HG03196 (cell line): ENCODE measurements around the gene NELL1.

ENCODE experiments used
- ATAC-seq: cut with Tn5 transposase; IDR thresholded peaks from one replicate; pipeline ENCODE4 v1.9.1; 2021; ENCODE audit not compliant: unreplicated experiment

NELL1 gene

DNA sequence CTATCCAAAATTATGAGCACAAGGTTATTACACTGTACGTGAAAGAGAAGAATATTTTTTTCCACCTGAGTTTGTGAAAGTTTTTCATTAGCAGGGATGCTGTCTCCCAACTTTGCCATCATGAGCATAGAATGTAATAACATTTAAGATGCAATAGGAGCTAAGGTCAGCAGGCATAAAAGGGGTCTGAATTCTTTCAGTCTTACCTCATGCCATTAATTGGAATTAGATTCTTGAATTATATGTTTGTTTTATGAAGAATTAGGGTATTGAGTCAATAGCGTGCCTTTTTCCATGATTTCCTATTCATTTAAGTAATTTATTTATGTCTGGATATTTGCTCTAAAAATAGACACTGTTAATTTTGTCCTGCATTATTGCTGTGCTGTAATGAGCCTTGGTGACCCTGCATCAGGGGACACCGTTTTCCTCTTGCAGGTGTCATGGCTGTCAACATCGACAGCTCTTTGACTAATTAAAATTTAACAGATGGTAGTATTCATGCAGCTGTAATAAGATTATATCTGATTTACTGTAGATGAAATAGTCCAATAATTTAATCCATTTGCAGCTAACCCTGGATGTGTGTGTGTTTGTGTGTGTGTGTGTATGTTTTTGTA, 637.5 kb downstream of the NELL1 start:
- ATAC-seq: no peak

DNA sequence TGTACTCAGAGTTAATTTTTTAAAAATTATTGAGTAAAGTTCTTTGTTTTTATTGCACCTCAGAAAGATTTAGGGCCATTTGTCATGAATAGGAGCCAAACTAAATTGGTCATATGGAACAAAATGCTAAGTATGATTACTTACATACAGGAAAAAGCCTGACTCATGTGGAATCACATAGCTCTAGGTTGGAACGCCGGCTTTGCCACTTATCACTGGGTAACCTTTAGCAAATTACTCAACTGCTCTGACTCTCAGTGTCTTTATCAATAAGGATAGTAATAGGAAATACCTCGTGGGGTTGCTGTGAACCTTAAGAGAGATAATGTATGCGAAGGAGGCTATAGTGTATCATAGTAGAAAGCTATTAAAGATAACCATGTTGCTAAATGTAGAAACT, 638.5 kb downstream of the NELL1 start:
- ATAC-seq: no peak

DNA sequence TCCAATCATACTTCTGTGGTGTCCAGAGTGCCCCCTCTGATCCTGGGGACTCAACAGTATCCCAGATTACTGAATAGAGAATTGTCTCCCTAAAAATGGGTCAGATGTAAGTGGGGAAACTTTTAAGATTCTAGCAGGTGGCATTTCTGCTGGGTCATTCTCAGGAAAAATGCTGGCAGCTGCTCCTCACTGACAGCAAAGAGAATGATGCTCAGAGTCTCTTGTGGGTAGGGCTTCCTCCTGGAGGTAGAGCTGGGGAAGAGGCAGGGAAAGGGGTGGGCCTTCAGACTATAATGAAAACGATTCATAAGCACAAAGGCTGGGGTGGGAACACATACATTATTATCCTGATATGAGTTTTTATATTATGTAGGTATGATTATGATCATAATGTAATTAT, 647.2 kb downstream of the NELL1 start:
- no peak for ATAC-seq

DNA sequence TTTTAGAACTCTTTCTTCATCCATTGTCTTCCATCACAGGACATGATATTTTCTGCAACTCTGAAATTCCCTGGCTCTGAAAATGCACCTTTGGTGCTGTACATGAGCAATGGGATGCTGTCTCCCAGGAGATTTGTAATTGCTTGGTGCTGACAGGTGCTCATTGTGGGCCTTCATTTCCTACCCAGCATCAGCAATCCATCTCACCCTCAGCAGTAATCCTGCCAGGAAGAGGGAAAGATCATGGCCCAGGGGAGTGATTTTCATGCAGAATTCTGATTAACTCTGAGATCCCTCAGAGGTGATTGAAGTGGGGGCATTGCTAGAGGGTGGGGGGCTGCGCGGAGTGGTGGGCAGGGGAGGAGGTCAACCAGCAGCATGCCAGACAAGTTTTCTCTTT, 651.7 kb downstream of the NELL1 start:
- ATAC-seq: no peak

DNA sequence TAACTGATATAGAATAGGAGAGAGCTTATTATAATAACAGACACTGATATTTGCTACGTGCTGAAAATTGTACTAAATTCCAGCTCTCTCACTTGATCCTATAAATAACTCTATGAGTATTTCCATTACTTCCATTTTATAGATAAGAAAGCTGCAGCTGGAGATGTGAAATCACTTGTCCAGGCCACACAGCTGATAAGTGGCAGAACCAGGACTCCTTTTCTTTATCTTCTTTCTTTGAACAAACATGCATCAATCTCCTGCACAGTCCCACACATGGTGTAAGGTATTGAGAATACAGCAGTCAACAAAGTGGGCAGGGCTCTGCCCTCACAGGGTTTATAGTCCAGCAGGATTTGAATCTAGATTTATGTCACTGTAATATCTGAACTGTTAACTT, 652.1 kb downstream of the NELL1 start:
- no peak for ATAC-seq

DNA sequence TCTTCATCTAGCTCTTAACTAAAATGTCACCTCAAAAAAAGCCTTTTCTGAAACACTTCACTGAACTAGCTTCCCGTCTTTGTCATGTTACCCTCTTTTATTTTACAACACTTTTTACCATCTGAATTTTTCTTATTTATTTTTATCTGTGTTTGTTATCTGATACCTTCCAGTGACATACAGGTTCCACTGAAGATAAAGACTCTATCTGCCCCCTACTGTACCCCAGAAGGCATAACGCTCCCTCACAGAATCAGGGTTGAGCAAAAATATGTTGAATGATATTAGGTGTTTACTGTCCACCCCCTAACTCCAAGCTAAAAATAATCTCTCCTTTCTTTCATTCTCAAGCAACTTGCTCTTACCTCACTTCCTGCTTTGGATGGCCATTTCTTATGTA, 654.2 kb downstream of the NELL1 start:
- no peak for ATAC-seq

DNA sequence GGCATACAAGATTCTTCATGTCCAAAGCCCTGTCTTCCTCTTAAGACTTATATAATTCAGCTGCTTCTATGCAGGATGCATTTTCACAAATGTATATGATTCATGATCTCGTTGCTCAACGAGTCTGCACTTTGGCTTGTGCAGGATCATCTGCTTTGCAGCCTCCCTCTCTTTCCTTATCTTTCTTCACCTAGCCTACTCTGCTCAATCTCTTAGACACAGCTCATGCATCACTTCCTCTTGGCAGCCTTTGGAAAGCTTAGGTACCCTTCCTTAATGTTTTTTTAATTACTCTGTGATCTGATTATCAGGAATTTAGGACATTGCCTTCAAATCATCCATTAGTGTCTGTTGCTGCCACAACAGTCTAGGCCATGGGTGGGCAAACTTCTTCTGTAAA, 673.8 kb downstream of the NELL1 start:
- no peak for ATAC-seq

DNA sequence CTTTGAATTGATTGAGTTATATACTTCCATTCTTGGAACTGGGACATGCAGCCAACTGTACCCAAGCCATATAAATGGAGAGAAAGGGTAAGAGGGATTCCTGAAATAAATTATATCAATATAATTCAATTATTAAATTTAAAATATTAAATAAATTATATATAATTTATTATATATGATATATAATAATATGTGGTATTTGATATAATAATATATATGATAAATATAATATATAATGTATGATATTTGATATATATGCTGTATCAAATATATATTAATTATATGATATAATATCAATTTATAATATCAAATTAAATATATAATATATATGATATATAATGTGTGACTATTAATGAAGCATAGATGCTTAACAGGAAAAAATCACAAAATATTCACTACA, 677.0 kb downstream of the NELL1 start:
- ATAC-seq: no peak

DNA sequence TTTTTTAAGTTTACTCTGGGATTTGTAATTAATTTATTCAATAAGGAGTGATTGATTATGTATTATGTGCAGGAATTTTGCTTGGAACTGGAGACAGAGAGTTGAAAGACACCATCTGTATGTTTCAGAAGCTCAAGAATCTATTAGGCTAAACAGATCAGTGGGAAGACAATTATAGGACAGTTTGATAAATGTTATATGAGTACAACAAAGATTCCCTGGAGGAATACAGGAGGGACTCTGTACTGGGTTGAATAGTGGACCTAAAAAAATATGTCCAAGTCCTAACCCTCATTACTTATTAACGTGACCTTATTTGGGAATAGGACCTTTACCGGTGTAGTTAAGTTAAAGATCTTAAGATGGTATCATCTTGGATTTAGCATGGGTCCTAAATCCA, 681.2 kb downstream of the NELL1 start:
- ATAC-seq: no peak

DNA sequence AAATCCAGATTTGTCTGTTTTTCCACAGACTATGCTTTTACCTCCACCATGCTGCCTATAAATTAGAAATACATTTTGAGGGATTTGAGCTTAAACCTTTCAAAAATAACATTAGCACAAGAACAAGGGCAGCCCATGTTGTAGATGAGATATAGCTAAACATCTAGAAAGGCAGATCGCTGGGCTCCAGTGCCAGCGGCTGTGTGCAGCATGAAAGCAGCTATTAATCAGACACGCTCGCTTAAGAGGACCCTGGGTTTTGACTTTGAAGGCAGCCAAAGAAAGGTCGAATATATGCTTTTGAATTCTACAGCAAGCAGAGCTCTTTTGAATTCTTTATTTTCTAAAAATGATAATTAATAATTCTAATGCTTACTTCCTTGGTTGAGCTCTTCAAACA, 684.0 kb downstream of the NELL1 start:
- no peak for ATAC-seq

DNA sequence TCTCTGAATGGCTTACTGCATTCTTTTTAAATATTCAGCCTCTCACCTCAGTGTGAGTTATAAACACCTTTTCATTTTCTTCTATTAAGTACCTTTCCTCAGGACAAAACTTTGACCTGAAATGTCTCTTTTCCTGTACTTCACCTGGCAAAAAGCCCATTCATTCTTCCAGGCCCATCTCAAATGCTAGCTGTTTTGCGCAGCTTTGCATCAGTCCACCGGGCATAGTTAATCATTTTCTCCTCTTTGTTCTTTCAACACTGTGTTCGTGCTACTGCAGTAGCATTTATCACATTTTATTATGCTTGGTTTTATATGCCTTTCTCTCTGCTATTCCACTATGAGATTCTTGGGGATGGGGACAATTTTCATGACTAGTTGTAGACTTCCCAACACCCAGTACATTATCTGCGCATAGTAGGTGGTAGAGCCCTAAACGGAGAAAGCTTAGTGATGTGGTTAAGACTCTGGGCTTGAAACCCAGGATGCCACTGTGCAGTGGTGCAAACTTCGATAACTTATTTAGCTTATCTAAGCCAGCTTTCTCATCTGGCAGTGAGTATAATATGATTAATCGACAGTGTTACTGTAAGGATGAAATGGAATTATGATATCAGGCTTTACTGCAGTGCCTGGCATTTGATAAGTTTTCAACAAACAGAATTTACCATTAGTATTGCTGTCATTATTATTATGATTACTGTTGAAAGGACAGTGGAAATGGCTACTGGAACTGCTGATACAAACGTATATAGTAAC, 695.7 kb downstream of the NELL1 start:
- no peak for ATAC-seq

DNA sequence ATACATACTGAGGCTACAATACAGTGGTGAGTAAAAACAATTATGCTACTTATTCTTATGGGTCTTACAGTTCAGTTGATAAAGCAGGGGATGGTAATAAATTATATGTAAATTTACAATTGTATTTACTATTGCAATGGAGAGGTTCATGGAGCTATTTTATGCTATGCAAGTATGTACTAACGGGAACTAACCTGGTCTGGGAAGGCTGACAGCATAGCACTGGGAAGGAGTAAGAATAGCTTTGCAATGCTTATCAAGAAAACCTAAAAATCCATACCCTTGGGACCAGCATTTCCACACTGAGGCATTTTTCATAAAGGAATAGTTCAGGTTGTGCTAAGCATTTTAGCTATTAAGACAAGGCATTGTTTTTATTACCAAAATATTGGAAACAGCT, 700.6 kb downstream of the NELL1 start:
- ATAC-seq: no peak

DNA sequence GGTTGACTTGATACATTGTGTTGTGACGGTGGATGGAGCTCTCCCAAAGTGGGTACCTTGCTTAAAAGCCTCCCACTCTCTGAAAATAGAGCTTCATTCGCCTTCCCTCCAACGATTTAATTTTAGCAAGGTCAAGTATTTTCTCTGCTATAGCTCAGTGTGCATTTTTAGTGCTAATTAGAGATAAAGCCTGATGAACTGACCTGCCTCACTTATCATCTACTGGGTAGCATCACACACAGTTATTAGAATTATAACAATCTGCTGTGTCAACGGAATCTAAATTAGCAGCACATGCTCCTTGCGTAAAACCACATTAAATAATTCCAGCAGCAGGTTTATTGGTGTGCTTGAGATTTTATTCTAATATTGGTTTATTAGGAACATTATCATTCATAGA, 701.7 kb downstream of the NELL1 start:
- ATAC-seq: no peak

DNA sequence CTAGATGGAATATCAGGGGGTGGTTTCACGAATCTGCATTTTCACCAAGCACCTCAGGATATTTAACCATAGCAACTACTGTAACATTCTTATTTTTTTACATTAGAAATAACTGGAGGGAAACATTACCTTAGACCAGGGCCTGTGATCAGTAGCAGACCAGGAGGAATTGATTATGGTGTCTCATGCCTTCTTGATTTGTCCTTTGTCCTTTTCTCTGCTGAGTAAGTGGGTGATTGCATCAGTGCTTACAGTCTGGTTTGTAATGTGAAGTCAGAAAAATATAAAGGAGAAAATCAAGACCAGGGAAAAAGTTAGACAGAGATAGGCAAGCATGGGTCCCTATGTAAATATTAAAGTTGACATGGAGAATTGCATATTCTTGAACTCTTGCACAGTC, 703.3 kb downstream of the NELL1 start:
- no peak for ATAC-seq

DNA sequence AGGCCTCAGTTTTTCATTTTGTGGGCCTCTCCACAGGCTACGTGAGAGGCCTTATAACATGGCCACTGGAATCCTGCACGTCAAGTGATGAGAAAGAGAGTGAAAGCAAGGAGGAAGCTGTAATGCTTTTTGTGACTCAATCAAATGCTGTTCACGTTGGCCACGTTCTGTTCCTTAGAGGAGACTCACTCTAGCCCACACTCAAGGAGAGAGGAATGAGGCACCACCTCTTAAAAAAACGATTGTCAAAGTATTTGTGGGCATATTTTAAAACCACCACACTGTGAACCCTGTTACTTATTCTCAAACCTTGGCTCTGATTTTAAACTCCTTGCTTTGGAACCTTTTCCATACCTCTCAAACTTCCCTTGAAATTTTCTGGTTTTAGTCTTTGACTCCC, 705.0 kb downstream of the NELL1 start:
- no peak for ATAC-seq

DNA sequence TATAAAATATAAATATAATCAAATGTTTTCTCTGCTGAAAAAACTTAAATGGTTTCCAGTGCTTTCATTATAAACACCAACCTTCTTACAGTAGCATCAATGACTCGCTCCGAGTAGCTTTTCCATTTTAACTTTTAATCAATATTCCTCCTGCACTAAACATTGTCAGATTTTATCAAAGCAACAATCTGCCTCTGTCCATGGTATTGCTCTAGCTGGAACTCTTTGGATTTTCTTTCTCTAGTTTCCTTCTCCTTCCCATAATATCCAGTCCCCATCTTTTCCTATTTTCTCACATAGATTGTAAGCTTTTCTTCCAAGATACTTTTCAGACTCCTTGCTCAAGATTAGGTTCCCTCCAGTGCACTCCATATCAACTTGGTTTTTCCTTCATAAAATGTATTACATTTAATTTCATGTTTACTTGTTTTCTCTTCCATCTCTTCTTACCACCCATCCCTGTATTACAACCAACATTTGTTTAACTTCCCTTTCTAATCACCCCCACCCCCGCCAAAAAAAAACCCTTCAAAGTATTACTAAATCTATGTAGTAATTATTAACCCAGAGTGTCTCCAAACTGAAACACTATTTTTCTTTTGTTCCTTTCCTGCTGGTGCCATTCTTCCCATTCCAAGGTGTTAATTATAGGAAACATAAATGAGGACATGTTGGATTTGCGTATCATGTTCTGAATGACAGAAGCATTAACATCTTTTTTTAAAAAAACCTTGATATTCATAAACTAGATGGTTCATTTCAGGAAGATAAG, 716.5 kb downstream of the NELL1 start:
- no peak for ATAC-seq

DNA sequence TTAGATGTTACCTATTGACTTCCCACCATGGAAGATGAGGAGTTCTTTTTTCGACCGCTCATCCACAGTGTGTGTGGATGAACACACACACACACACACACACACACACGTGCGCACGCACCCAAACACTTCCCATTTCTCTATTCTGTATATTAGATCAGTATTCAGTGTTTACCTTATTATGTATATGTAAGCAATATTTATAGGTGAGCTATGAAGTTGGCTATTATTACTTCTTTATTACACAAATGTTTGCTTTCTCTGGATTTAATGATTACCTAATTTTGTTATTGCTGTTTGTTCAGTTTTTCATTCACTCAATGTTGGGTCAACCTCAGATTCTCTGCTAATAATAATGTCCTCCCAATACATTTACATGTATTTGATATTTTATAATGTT, 721.0 kb downstream of the NELL1 start:
- ATAC-seq: no peak

DNA sequence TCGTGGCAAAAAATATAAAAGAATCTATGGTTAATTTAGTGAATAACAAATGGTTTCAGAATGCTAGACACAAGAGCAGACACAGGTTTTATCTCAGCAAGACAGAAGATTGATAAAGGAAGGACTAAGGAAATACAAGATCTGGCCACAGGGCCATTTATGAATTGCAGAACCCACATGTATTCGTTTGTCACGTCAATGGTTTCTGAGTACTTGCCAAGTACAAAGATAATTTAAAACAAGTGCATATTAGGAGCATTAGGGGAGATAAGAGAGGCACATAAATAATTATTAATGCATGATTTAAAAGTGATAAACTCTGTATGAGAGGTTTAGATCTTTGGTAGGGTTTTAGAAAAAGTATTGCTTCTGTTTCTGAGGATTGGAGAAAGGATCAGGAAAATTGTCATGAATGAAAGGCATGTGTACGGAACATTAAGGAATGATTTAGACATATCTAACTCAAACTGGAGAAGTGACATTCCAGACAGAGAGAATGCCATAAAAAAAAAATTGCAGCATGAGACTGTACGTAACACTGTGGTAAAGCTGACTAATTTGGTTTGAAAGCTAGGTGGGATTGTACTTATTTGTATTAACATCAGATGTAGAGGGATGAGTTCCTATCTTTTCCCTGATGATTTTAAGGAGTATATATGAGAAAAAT, 727.1 kb downstream of the NELL1 start:
- no peak for ATAC-seq

DNA sequence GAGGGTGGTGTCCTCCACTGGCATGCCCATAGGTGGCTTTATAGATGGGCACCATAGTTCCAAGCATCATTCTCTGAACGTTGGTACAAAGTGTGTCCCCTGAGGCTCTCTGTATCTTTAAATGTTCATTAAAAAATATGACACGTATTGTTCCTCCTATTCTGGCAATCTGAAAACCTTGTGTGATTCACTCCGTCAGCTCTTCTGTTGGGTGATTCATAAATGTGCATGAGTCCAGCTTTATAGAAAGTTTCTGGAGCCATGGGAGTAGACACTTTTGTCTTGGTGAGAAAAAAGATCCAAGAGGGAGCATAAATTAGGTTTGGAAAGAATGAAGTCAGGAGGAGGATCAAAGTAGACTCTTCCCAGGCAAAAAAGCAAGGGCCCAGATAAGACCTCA, 728.8 kb downstream of the NELL1 start:
- no peak for ATAC-seq

DNA sequence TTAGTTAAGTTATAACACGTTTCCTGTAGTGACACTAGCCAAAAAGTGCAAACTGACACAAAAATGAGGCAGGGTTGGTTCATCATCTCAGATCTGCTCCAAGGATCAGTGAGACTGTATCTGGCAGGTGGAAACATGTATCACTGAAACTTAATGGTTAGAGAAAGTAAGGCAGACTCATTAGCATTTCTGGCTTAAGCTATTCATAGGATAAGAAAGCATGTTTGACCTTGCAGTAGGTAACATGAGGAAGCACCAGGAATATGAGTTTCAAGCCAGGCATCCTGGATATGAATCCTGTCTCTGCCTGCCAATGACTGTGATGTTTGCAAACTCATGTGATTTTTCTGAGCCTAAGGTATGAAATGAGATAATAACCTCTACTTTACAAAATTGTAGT, 732.1 kb downstream of the NELL1 start:
- no peak for ATAC-seq

DNA sequence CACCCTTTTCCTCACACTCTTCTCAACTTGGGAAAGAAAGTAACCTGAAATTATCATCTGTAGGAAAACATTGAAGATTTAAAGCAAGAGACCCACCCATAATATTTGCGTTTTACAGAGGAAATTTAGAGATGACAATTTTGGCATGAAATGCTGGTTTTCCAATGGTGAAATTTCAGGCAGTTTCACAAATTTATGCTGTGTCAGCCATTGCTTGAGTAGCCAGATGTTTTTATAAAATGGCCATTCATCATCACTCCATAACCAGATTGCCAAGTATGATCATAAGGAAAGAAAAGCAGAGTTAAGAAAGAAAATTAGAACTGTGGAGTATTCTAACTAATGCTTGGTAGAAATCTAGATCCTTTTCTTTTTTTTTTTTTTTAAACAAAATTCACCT, 732.9 kb downstream of the NELL1 start:
- ATAC-seq: no peak

DNA sequence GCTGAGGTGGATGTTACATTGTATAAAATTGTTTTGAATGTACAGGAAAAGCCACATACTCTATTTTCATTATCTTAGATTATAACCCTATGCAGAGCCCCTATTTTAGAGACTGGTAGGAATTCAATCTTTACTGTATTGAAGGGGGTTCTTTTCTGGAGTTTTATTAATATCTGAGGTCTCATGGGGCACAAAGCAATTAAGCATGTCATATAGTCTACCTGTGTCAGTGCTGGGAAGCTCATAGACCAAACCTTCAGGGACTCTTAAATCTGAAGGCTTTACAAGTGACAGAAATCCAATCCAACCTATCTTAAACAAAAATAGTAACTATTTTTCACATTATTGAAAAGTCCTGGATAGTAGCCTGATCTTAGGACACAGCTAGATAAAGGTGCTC, 733.7 kb downstream of the NELL1 start:
- no peak for ATAC-seq
